Measurements from ENCODE around the gene BRD9.

DNA sequence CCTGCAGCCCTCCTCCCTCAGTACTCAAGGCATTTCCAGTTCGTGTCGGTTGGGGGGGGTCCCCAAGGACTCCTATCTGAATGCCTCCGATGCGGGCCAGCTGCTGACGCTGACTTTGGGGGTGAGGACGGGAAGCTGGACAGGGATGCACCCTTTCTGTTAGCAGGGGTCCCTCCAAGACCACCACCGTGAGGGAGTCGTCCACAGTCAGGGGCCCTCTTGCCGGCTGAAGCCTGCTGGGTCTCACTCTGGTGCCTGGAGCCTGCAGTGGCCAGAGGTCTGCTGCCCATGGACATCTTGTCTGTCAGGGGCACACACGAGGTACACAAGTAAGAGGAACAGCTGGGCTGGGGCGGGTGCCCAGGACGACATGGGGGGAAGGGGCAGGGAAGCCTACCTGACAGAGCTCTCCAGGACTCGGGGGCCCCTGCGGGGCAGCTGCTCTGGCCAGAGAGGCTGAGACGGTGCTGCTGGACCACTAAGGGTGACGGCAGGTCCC is 32.8 kb downstream of the BRD9 start:
- TF ChIP-seq, protein P1, sequence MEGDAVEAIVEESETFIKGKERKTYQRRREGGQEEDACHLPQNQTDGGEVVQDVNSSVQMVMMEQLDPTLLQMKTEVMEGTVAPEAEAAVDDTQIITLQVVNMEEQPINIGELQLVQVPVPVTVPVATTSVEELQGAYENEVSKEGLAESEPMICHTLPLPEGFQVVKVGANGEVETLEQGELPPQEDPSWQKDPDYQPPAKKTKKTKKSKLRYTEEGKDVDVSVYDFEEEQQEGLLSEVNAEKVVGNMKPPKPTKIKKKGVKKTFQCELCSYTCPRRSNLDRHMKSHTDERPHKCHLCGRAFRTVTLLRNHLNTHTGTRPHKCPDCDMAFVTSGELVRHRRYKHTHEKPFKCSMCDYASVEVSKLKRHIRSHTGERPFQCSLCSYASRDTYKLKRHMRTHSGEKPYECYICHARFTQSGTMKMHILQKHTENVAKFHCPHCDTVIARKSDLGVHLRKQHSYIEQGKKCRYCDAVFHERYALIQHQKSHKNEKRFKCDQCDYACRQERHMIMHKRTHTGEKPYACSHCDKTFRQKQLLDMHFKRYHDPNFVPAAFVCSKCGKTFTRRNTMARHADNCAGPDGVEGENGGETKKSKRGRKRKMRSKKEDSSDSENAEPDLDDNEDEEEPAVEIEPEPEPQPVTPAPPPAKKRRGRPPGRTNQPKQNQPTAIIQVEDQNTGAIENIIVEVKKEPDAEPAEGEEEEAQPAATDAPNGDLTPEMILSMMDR (IDR thresholded peaks at IDR 0.05; ENCODE audit: poor library complexity) = no peak
- no peak for TF ChIP-seq EZH2phosphoT487 (IDR thresholded peaks at IDR 0.05; ENCODE audit: low read depth, severe bottlenecking, unreplicated experiment)
